ENCODE results near the gene HDAC4. TPM values are rescaled to one million over a fixed set of nuclear protein-coding genes. Genes with fewer than 3 reads are reported as not detected.

The HDAC4 gene
- total RNA-seq, 1 experiment from 2014 or later, result 47.6 TPM

- BruUV-seq (replicated peaks), result no TSS peak
- intact Hi-C loops (cut with micrococcal nuclease), result no loop called here
- ATAC-seq (no peak), DNase-seq (ENCODE audit: low read depth, low spot score) (no peak)
- no peaks in the 10 kb centered on the region for H4K20me1 ChIP-seq (ENCODE audit: insufficient read depth)
- no peaks in the 10 kb centered on the region for H3K27me3 ChIP-seq (ENCODE audit: insufficient read depth, low read length)
- H3K4me1 ChIP-seq (ENCODE audit: control insufficient read depth in 1 of 2, insufficient read depth in 2 of 2, low read length in 2 of 2), result no peaks in the 10 kb centered on the region
- no peak overlapping the region for H2AFZ ChIP-seq (ENCODE audit: low read depth, low read length, poor library complexity, severe bottlenecking)
- peaks cover 24 to 32% of the 10 kb centered on the region in 2 experiments; a peak in 3 of 4 replicates for H3K9me3 ChIP-seq (ENCODE audit: control insufficient read depth in 1 of 2, insufficient read depth in 1 of 2, low read depth in 1 of 2, low read length in 2 of 2)
- TF ChIP-seq CBX3 (IDR thresholded peaks at IDR 0.05; ENCODE audit: low read depth) (peak; percentile 80; the same call in 1 of the 2 replicates), EZH2phosphoT487 (IDR thresholded peaks at IDR 0.05; ENCODE audit: borderline replicate concordance) (no peak), ZFX (IDR thresholded peaks at IDR 0.05) (no peak), ZBTB33 (IDR thresholded peaks at IDR 0.05; ENCODE audit: extremely low read depth, insufficient replicate concordance, low read length) (no peak), ZNF274 (IDR thresholded peaks at IDR 0.05; ENCODE audit: low read depth, low read length) (no peak), JUND (IDR thresholded peaks at IDR 0.05) (no peak)
- ChIA-PET POLR2A (no interaction called here), CTCF (no interaction called here), RAD21 (ENCODE audit: low non-redundant PET in 1 of 2, low total read pairs in 2 of 2, uncharacterized antibody in 2 of 2, unreplicated experiment in 2 of 2) (no interaction called here)
- H3K79me2 ChIP-seq (ENCODE audit: insufficient read depth, low read length), result no peaks in the 10 kb centered on the region
- H3K9ac ChIP-seq (ENCODE audit: low read length), result no peak overlapping the region
- H3K9me2 ChIP-seq (ENCODE audit: insufficient read depth), result no peaks in the 10 kb centered on the region
- no peak overlapping the region for H3K4me3 ChIP-seq (replicated peaks in 1 of 2; ENCODE audit: low read depth in 1 of 2, low read length in 2 of 2)
- H3K4me2 ChIP-seq (ENCODE audit: low read length), result no peak overlapping the region
- H3K36me3 ChIP-seq (ENCODE audit: control insufficient read depth in 1 of 2, insufficient read depth in 2 of 2, low read length in 2 of 2), result peaks cover 0 to 12% of the 10 kb centered on the region in 2 experiments; a peak in 2 of 4 replicates
- no peak overlapping the region for H3K27ac ChIP-seq (ENCODE audit: low read depth, low read length)
Observed at GRCh38 chr2:239171643-239172042, 229.2 kb downstream of the HDAC4 start.

GRCh38 chr2:239169311-239170048 lies 231.3 kb downstream of the HDAC4 start:
- no peaks in the 10 kb centered on the region for H3K27me3 ChIP-seq (ENCODE audit: insufficient read depth, low read length)
- H3K36me3 ChIP-seq (ENCODE audit: control insufficient read depth in 1 of 2, insufficient read depth in 2 of 2, low read length in 2 of 2), result peaks cover 0 to 2% of the 10 kb centered on the region in 2 experiments; a peak in 1 of 4 replicates
- no TSS peak for BruUV-seq (replicated peaks)
- ChIA-PET RAD21 (ENCODE audit: low non-redundant PET in 1 of 2, low total read pairs in 2 of 2, uncharacterized antibody in 2 of 2, unreplicated experiment in 2 of 2) (no interaction called here), POLR2A (no interaction called here), CTCF (no interaction called here)
- H3K4me3 ChIP-seq (replicated peaks in 1 of 2; ENCODE audit: low read depth in 1 of 2, low read length in 2 of 2), result no peak overlapping the region
- H3K9ac ChIP-seq (ENCODE audit: low read length), result no peak overlapping the region
- intact Hi-C loops (cut with micrococcal nuclease), result no loop called here
- no peaks in the 10 kb centered on the region for H3K79me2 ChIP-seq (ENCODE audit: insufficient read depth, low read length)
- H3K4me2 ChIP-seq (ENCODE audit: low read length), result no peak overlapping the region
- no peak for TF ChIP-seq JUND (IDR thresholded peaks at IDR 0.05)
- H4K20me1 ChIP-seq (ENCODE audit: insufficient read depth), result no peaks in the 10 kb centered on the region
- no peak overlapping the region for H3K27ac ChIP-seq (ENCODE audit: low read depth, low read length)
- peaks cover 24 to 29% of the 10 kb centered on the region in 2 experiments; a peak in 3 of 4 replicates for H3K9me3 ChIP-seq (ENCODE audit: control insufficient read depth in 1 of 2, insufficient read depth in 1 of 2, low read depth in 1 of 2, low read length in 2 of 2)
- H2AFZ ChIP-seq (ENCODE audit: low read depth, low read length, poor library complexity, severe bottlenecking), result no peak overlapping the region
- H3K4me1 ChIP-seq (ENCODE audit: control insufficient read depth in 1 of 2, insufficient read depth in 2 of 2, low read length in 2 of 2), result no peaks in the 10 kb centered on the region
- H3K9me2 ChIP-seq (ENCODE audit: insufficient read depth), result no peaks in the 10 kb centered on the region
- ATAC-seq (no peak), DNase-seq (ENCODE audit: low read depth, low spot score) (no peak)
